ENCODE data around the gene AUTS2.

AUTS2 gene

DNA sequence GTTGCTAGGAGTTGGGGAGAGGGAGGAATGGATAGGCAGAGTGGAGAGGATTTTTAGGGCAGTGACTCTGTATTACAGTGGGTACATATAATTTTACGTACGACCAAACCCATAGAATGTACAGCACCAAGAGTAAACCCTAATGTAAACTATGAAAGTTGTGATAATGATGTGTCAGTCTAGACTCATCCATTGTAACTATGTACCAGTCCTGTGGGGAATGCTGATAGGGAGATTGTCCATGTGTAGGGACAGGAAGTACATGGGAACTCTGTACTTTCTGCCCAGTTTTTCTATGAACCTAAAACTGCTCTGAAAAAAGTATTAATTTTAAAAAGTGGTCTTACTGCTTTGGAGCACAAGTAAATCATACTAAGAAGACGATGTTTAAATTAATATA is 441.8 kb downstream of the AUTS2 start:
- Mint-ChIP-seq H3K4me3 (no peak overlapping the region), H3K27ac (no peak overlapping the region), H3K9me3 (no peaks in the 10 kb centered on the region), H3K27me3 (ENCODE audit: low read depth, poor library complexity) (no peaks in the 10 kb centered on the region), H3K4me1 (peaks cover 68% of the 10 kb centered on the region), H3K36me3 (ENCODE audit: low read depth) (no peaks in the 10 kb centered on the region)
- TF ChIP-seq CTCF (IDR thresholded peaks at IDR 0.05) = no peak
- no peak for DNase-seq

DNA sequence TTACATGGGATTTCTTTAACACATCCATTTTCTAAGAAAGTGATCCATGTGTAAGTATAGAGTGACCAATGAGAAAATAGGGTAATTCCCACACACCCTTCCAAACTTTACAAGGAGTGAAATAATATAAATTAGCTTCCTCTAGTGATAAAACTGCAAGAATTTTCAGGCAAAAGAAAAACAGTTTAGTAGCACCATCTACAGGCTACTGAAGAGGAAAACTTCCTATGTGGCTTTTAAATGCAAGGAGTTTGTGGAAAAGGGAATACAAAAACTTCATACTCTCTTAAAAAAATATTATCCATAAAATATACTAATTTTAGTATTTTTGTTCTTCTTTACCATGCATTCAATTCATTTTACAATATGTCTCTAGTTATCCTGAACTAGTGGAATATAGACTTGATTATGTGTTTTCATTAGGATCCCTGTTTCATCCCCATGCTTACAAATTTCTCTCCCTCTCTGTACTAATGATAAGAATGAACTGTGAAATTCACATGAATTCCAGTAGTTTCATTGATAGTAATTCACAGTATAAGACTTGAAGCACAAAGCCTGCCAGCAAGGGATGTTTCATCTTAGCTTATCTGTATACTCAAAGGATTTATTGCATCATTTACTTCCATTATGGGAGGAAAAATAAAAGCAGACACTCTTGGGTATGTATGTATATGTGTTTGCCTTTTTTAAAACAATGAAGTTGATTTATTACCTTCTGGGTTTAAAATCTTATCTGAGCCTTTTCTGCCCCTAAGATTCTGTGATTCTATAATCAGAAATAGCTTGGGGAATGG is 442.9 kb downstream of the AUTS2 start:
- H3K27ac Mint-ChIP-seq = no peak overlapping the region
- no peaks in the 10 kb centered on the region for H3K27me3 Mint-ChIP-seq (ENCODE audit: low read depth, poor library complexity)
- no peaks in the 10 kb centered on the region for H3K36me3 Mint-ChIP-seq (ENCODE audit: low read depth)
- H3K9me3 Mint-ChIP-seq = no peaks in the 10 kb centered on the region
- peak; percentile 32 for TF ChIP-seq CTCF (IDR thresholded peaks at IDR 0.05)
- H3K4me3 Mint-ChIP-seq = no peak overlapping the region
- H3K4me1 Mint-ChIP-seq = peaks cover 59% of the 10 kb centered on the region
- no peak for DNase-seq

DNA sequence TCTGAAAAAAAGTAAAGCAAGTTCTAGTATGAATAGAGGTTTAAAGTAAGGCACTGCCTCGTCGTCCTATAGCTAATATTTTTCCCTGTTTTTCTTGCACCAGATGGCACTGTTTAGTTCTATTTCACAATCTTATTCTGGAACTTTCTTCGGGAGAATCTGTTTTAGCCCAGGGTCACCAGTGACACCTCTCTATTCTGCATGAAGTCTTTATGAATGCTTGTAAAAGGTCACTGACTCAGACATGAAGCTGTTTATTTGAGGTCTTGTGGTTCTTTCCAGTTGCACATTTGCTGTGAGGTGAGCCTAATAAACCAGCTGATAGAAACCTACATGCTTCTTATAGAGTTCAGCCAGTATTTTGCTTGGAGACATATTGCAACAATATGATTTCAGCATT is 444.3 kb downstream of the AUTS2 start:
- Mint-ChIP-seq H3K9me3 (no peaks in the 10 kb centered on the region), H3K36me3 (ENCODE audit: low read depth) (no peaks in the 10 kb centered on the region), H3K4me1 (peaks cover 54% of the 10 kb centered on the region), H3K27ac (peak overlapping the region; percentile 16), H3K4me3 (no peak overlapping the region), H3K27me3 (ENCODE audit: low read depth, poor library complexity) (no peaks in the 10 kb centered on the region)
- TF ChIP-seq CTCF (IDR thresholded peaks at IDR 0.05) = no peak
- no peak for DNase-seq

GRCh38 chr7:70043015-70043538 is 444.8 kb downstream of the AUTS2 start:
- no peak for DNase-seq
- H3K27me3 Mint-ChIP-seq (ENCODE audit: low read depth, poor library complexity) = no peaks in the 10 kb centered on the region
- H3K36me3 Mint-ChIP-seq (ENCODE audit: low read depth) = no peaks in the 10 kb centered on the region
- no peak overlapping the region for H3K4me3 Mint-ChIP-seq
- H3K4me1 Mint-ChIP-seq = peaks cover 56% of the 10 kb centered on the region
- no peak for TF ChIP-seq CTCF (IDR thresholded peaks at IDR 0.05)
- no peak overlapping the region for H3K27ac Mint-ChIP-seq
- no peaks in the 10 kb centered on the region for H3K9me3 Mint-ChIP-seq

DNA sequence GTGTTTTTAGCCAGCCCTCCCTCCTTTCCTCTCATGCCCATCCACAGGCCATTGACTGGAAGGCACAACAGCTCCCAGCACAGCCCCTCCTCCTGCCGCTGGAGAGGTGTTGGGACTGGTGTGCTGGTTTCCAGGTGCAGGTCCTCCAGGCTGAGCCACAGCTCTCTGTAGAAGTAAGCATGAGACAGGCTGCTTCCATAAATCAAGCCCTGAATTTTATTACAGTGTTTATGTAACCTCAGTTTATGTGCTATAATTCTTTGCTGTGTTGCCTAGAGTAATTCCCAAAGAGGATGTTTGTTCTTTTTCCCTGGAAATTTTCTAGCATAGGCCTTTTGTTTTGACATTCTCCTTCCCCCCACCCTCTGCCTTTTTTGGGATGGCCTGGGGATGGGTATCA is 445.8 kb downstream of the AUTS2 start:
- Mint-ChIP-seq H3K27me3 (ENCODE audit: low read depth, poor library complexity) (no peaks in the 10 kb centered on the region), H3K4me1 (peaks cover 59% of the 10 kb centered on the region), H3K27ac (peak overlapping the region; percentile 43), H3K9me3 (no peaks in the 10 kb centered on the region), H3K36me3 (ENCODE audit: low read depth) (no peaks in the 10 kb centered on the region), H3K4me3 (no peak overlapping the region)
- peak; percentile 52 for DNase-seq
- TF ChIP-seq CTCF (IDR thresholded peaks at IDR 0.05) = no peak

GRCh38 chr7:70044525-70044924 is 446.2 kb downstream of the AUTS2 start:
- no peak for DNase-seq
- Mint-ChIP-seq H3K9me3 (no peaks in the 10 kb centered on the region), H3K27ac (no peak overlapping the region), H3K4me3 (no peak overlapping the region), H3K4me1 (peaks cover 59% of the 10 kb centered on the region), H3K36me3 (ENCODE audit: low read depth) (no peaks in the 10 kb centered on the region), H3K27me3 (ENCODE audit: low read depth, poor library complexity) (no peaks in the 10 kb centered on the region)
- TF ChIP-seq CTCF (IDR thresholded peaks at IDR 0.05) = no peak
